MM.1S (cell line): Measurements from ENCODE around the gene CDHR5.

ENCODE experiments used
- EZH2 ChIP-seq: fragments of 300-600 bp; sonication (generic); optimal IDR thresholded peaks from 2 replicates; pipeline ENCODE3; 2017; ENCODE audit warnings: low read depth, mild to moderate bottlenecking, antibody characterized with exemption, low read length, mixed read lengths
- EZH2phosphoT487 ChIP-seq: fragments of 300-600 bp; sonication (generic); IDR thresholded peaks from 2 replicates; pipeline ENCODE4 v1.6.1; 2018; ENCODE audit warnings: antibody characterized with exemption, low read length
- TF ChIP-seq, protein P1 (sequence below): fragments of 300-600 bp; sonication (generic); IDR thresholded peaks from 2 replicates; pipeline ENCODE4 v1.5.1; 2016; ENCODE audit warnings: antibody characterized with exemption, low read length, mixed read lengths

DNA sequence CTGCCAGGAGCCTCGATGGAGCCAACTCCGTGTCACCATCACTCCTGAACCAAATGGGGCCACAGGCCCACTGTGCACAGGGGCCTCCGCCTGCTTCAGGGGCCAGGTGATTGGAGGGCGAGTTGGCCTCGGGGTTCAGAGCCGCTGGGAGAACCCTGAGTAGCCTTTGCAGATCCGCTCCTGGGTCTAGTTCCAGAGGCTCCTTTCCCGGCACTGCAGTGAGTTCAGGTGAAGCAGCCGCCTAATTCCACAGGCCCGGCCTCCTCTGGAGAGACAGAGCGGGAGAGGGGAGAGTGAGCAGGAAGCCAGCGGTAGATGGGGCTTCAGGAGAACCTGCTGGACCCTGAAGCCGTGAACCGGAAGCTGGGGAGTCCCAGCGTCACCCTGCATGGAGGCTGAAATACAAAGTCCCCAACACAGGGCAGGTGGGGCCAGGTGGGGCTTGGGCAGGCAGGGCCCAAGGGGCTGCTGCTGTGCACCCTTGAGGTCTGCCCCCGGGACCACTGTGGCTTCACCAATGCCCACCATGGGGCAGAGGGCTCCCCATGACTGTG, 34.9 kb upstream of the CDHR5 start:
- TF ChIP-seq, protein P1, sequence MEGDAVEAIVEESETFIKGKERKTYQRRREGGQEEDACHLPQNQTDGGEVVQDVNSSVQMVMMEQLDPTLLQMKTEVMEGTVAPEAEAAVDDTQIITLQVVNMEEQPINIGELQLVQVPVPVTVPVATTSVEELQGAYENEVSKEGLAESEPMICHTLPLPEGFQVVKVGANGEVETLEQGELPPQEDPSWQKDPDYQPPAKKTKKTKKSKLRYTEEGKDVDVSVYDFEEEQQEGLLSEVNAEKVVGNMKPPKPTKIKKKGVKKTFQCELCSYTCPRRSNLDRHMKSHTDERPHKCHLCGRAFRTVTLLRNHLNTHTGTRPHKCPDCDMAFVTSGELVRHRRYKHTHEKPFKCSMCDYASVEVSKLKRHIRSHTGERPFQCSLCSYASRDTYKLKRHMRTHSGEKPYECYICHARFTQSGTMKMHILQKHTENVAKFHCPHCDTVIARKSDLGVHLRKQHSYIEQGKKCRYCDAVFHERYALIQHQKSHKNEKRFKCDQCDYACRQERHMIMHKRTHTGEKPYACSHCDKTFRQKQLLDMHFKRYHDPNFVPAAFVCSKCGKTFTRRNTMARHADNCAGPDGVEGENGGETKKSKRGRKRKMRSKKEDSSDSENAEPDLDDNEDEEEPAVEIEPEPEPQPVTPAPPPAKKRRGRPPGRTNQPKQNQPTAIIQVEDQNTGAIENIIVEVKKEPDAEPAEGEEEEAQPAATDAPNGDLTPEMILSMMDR = no peak
- TF ChIP-seq EZH2 (no peak), EZH2phosphoT487 (no peak)
